ENCODE results near the gene FSTL4. TPM values are rescaled to one million over a fixed set of nuclear protein-coding genes. Genes with fewer than 3 reads are reported as not detected.

FSTL4 gene
- total RNA-seq, 4 donors from 2014 or later: 0.41 TPM; not detected in 3

GRCh38 chr5:133322743-133323142, 289.6 kb downstream of the FSTL4 start:
- Histone ChIP-seq H3K4me1 (no peaks in the 10 kb centered on the region), H3K9me3 (no peaks in the 10 kb centered on the region), H3K27me3 (no peaks in the 10 kb centered on the region), H3K36me3 (no peaks in the 10 kb centered on the region), H3K27ac (no peak overlapping the region), H3K4me3 (no peak overlapping the region)
- intact Hi-C loops (cut with DNase I; ENCODE audit: low total_unique reads): no loop called here
- TF ChIP-seq CTCF (IDR thresholded peaks at IDR 0.05) (no peak), POLR2A (IDR thresholded peaks at IDR 0.05) (no peak)
- no peak for DNase-seq

- no peak overlapping the region for H3K4me3 ChIP-seq
- intact Hi-C loops (cut with DNase I; ENCODE audit: low total_unique reads): no loop called here
- DNase-seq: no peak
Observed at GRCh38 chr5:133321833-133322420, 290.4 kb downstream of the FSTL4 start.

GRCh38 chr5:133321286-133321832, 291.0 kb downstream of the FSTL4 start:
- no peak overlapping the region for H3K27ac ChIP-seq
- no peak for DNase-seq
- no peak for TF ChIP-seq POLR2A (IDR thresholded peaks at IDR 0.05)

More at GRCh38 chr5:133321833-133322420, 290.4 kb downstream of the FSTL4 start:
- TF ChIP-seq CTCF (IDR thresholded peaks at IDR 0.05): no peak
- no peak for TF ChIP-seq POLR2A (IDR thresholded peaks at IDR 0.05)
- no peak overlapping the region for H3K27ac ChIP-seq
- no peaks in the 10 kb centered on the region for H3K4me1 ChIP-seq
- no peaks in the 10 kb centered on the region for H3K36me3 ChIP-seq
- H3K9me3 ChIP-seq: no peaks in the 10 kb centered on the region
- no peaks in the 10 kb centered on the region for H3K27me3 ChIP-seq

GRCh38 chr5:133319905-133320520, 292.3 kb downstream of the FSTL4 start:
- no peak overlapping the region for H3K27ac ChIP-seq
- H3K4me3 ChIP-seq: no peak overlapping the region
- no peaks in the 10 kb centered on the region for H3K9me3 ChIP-seq
- no peak for DNase-seq
- TF ChIP-seq POLR2A (IDR thresholded peaks at IDR 0.05): no peak
- no peak for TF ChIP-seq CTCF (IDR thresholded peaks at IDR 0.05)
- no peaks in the 10 kb centered on the region for H3K4me1 ChIP-seq
- no peaks in the 10 kb centered on the region for H3K36me3 ChIP-seq
- no peaks in the 10 kb centered on the region for H3K27me3 ChIP-seq
- intact Hi-C loops (cut with DNase I; ENCODE audit: low total_unique reads): no loop called here

More at GRCh38 chr5:133321286-133321832, 291.0 kb downstream of the FSTL4 start:
- intact Hi-C loops (cut with DNase I; ENCODE audit: low total_unique reads): no loop called here
- no peaks in the 10 kb centered on the region for H3K9me3 ChIP-seq
- H3K4me1 ChIP-seq: no peaks in the 10 kb centered on the region
- no peak overlapping the region for H3K4me3 ChIP-seq
- no peaks in the 10 kb centered on the region for H3K36me3 ChIP-seq
- no peaks in the 10 kb centered on the region for H3K27me3 ChIP-seq

- no peaks in the 10 kb centered on the region for H3K27me3 ChIP-seq
- H3K4me1 ChIP-seq: no peaks in the 10 kb centered on the region
- H3K4me3 ChIP-seq: no peak overlapping the region
- no peak for DNase-seq
- no peaks in the 10 kb centered on the region for H3K9me3 ChIP-seq
- no peak overlapping the region for H3K27ac ChIP-seq
- H3K36me3 ChIP-seq: no peaks in the 10 kb centered on the region
- intact Hi-C loops (cut with DNase I; ENCODE audit: low total_unique reads): no loop called here
- no peak for TF ChIP-seq CTCF (IDR thresholded peaks at IDR 0.05)
- no peak for TF ChIP-seq POLR2A (IDR thresholded peaks at IDR 0.05)
Observed at GRCh38 chr5:133319244-133319643, 293.1 kb downstream of the FSTL4 start.

Measured in uterus (tissue), 4 donors.